ENCODE results near the gene ASCC3.
A peak's percentile ranks its signal among the peaks of the same experiment; 100 is the strongest.
"Not testable (repeated sequence)": the region's sequence is repeated elsewhere in the genome, so short reads cannot be mapped to it uniquely, and the experiment has no call there.

Gene ASCC3

GRCh38 chr6:100658486-100658885, 222.6 kb downstream of the ASCC3 start:
- no peak for DNase-seq (ENCODE audit: low read depth)
- no peak overlapping the region for H3K4me3 ChIP-seq (ENCODE audit: low read depth, low read length)
- no peak for TF ChIP-seq CTCF (IDR thresholded peaks at IDR 0.05; ENCODE audit: control insufficient read depth, extremely low read depth, insufficient read depth)

GRCh38 chr6:100657678-100658330, 223.3 kb downstream of the ASCC3 start:
- no peak overlapping the region for H3K4me3 ChIP-seq (ENCODE audit: low read depth, low read length)
- TF ChIP-seq CTCF (IDR thresholded peaks at IDR 0.05; ENCODE audit: control insufficient read depth, extremely low read depth, insufficient read depth): peak; percentile 72
- DNase-seq (ENCODE audit: low read depth): peak; percentile 14

GRCh38 chr6:100641147-100641546, 240.0 kb downstream of the ASCC3 start:
- not testable (repeated sequence) for DNase-seq (ENCODE audit: low read depth); H3K4me3 ChIP-seq (ENCODE audit: low read depth, low read length)

GRCh38 chr6:100633096-100633777, 247.9 kb downstream of the ASCC3 start:
- TF ChIP-seq CTCF (IDR thresholded peaks at IDR 0.05; ENCODE audit: control insufficient read depth, extremely low read depth, insufficient read depth): no peak
- H3K4me3 ChIP-seq (ENCODE audit: low read depth, low read length): no peak overlapping the region
- DNase-seq (ENCODE audit: low read depth): no peak

- no peak for DNase-seq (ENCODE audit: low read depth)
- H3K4me3 ChIP-seq (ENCODE audit: low read depth, low read length): no peak overlapping the region
- no peak for TF ChIP-seq CTCF (IDR thresholded peaks at IDR 0.05; ENCODE audit: control insufficient read depth, extremely low read depth, insufficient read depth)
Observed at GRCh38 chr6:100630536-100630935, 250.6 kb downstream of the ASCC3 start.

- DNase-seq (ENCODE audit: low read depth): no peak
- H3K4me3 ChIP-seq (ENCODE audit: low read depth, low read length): no peak overlapping the region
- no peak for TF ChIP-seq CTCF (IDR thresholded peaks at IDR 0.05; ENCODE audit: control insufficient read depth, extremely low read depth, insufficient read depth)
Observed at GRCh38 chr6:100627911-100628758, 253.0 kb downstream of the ASCC3 start.

- H3K4me3 ChIP-seq (ENCODE audit: low read depth, low read length): no peak overlapping the region
- no peak for TF ChIP-seq CTCF (IDR thresholded peaks at IDR 0.05; ENCODE audit: control insufficient read depth, extremely low read depth, insufficient read depth)
- no peak for DNase-seq (ENCODE audit: low read depth)
Observed at GRCh38 chr6:100626721-100627120, 254.4 kb downstream of the ASCC3 start.

All from LNCaP clone FGC (cell line).